Measurements from ENCODE around the gene RHEB.

Gene RHEB

DNA sequence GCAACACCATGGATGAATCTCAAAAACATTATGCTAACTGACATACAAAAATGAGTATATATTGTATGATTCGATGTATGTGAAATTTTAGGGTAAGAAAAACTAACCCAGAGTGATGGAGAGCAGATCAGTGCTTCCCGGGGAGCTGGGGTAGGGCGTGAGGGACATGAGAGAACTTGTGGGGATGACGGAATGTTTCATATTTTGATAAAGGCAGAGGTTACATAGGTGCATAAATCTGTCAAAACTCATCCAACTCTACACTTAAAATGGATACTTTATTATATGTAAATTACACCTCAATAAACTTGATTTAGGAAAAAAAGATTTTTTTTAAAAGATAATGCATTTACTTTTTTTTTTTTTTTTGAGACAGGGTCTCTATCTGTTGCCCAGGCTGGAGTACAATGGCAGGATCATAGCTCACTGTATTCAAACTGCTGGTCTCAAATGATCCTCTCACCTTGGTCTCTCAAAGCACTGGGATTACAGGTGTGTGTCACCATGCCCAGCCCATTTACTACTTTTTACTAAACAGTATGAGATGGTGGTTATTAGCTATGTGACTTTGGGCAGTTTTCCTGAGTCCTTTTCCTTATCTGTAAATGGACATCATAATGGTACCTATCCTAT lies 13.7 kb downstream of the RHEB start:
- Histone ChIP-seq H3K4me1 (peaks cover 20% of the 10 kb centered on the region; the same call in 1 of the 2 replicates), H3K27me3 (no peaks in the 10 kb centered on the region), H3K4me3 (no peak overlapping the region), H3K36me3 (peaks cover 83% of the 10 kb centered on the region), H4K20me1 (peaks cover 100% of the 10 kb centered on the region), H3K9ac (no peak overlapping the region), H3K4me2 (no peak overlapping the region), H3K9me3 (peaks cover 77% of the 10 kb centered on the region), H3K27ac (no peak overlapping the region)
- TF ChIP-seq Cebpa-rat (IDR thresholded peaks at IDR 0.05) = no peak

DNA sequence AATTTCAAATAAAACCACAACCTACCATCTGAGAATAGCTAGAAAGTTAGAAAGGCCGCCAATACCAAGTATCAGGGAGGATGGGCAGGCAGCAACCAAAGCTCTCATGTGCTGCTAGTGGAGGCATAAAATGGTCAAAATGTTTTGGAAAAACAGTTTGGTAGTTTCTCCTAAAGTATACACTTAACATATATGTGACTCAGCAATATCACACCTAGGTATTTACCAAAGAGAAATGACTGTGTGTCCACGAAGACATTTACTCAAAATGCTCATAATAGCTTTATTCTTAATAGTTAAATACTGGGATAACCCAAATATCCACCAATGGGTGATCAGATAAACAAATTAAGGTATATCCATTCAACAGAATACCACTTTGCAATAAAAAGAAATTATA lies 14.3 kb downstream of the RHEB start:
- H3K9me3 ChIP-seq = peaks cover 76% of the 10 kb centered on the region
- H3K36me3 ChIP-seq = peaks cover 81% of the 10 kb centered on the region
- H3K27me3 ChIP-seq = no peaks in the 10 kb centered on the region
- no peak overlapping the region for H3K4me3 ChIP-seq
- H3K4me2 ChIP-seq = no peak overlapping the region
- H3K4me1 ChIP-seq = peaks cover 20% of the 10 kb centered on the region; the same call in 1 of the 2 replicates
- H4K20me1 ChIP-seq = peaks cover 100% of the 10 kb centered on the region
- no peak for TF ChIP-seq Cebpa-rat (IDR thresholded peaks at IDR 0.05)
- H3K27ac ChIP-seq = no peak overlapping the region
- no peak overlapping the region for H3K9ac ChIP-seq

DNA sequence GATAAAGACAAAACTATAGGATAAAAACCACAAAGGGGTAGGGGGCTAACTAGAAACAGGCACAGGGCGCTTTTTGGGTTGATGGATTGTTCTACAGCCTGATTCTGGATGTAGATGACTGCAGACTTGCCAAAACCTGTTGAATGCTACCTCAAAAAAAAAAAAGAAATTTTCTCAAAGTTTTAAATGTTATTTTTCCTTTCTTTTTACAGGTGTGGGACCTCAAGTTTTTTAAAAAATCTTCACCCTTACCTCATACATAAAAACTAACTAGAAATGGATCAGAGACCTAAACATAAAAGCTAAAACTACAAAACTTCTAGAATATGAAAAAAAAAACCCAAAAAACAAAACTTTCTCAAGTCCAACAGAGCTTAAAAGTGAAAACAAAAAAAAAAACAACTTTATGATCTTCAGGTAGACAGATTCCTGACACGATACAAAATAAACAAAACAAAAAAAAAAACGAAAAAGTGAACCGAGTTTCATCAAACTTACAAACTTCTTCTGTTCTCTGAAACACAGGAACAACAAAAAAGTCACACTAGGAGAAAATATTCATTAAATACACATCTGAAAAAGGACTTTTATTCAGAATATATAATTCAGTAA lies 14.9 kb downstream of the RHEB start:
- H3K4me1 ChIP-seq = peaks cover 20% of the 10 kb centered on the region; the same call in 1 of the 2 replicates
- H3K4me2 ChIP-seq = no peak overlapping the region
- TF ChIP-seq Cebpa-rat (IDR thresholded peaks at IDR 0.05) = no peak
- no peak overlapping the region for H3K4me3 ChIP-seq
- H3K9ac ChIP-seq = no peak overlapping the region
- H3K9me3 ChIP-seq = peaks cover 73% of the 10 kb centered on the region
- H3K27ac ChIP-seq = no peak overlapping the region
- peaks cover 78% of the 10 kb centered on the region for H3K36me3 ChIP-seq
- H4K20me1 ChIP-seq = peaks cover 100% of the 10 kb centered on the region
- no peaks in the 10 kb centered on the region for H3K27me3 ChIP-seq

DNA sequence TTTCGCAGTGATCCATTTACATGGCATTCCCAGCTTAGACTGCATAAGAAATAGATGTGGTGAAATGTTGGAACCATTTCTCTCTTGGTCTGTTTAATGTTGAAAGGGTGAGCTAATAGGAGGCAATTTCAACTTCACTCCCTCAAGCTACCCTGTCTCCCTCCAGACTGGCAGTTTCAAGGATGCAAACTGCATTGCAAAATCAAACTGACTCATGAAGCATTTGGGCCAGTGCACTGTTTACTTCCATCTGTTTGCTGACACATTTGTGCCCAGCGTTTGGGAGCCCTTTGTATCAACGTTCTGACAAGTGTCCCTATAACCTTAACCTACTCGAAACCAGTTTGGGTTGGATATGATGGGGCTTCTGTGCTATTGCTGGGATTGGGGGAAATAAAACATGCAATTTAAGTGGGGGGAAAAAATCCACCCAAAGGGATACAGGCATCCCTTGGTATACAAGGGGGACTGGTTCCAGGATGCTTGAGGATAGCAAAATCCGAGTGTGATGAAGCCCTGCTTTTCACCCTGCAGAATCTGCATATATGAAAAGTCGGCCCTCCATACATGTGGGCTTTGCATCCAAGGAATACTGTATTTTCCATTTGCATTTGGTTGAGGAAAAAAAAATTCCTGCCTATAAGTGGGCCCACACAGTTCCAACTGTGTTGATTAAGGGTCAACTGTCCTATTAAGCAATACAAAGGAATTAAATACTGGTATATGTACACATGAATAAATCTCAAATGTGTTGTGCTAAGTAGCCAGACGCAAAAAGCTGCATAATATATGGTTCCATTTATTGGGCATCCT lies 15.6 kb downstream of the RHEB start:
- H3K9me3 ChIP-seq = peaks cover 68% of the 10 kb centered on the region
- H3K36me3 ChIP-seq = peaks cover 78% of the 10 kb centered on the region
- H3K4me1 ChIP-seq = peaks cover 15% of the 10 kb centered on the region; the same call in 1 of the 2 replicates
- H3K27ac ChIP-seq = no peak overlapping the region
- TF ChIP-seq Cebpa-rat (IDR thresholded peaks at IDR 0.05) = no peak
- H4K20me1 ChIP-seq = peaks cover 100% of the 10 kb centered on the region
- H3K9ac ChIP-seq = no peak overlapping the region
- no peak overlapping the region for H3K4me3 ChIP-seq
- H3K27me3 ChIP-seq = no peaks in the 10 kb centered on the region
- H3K4me2 ChIP-seq = no peak overlapping the region

DNA sequence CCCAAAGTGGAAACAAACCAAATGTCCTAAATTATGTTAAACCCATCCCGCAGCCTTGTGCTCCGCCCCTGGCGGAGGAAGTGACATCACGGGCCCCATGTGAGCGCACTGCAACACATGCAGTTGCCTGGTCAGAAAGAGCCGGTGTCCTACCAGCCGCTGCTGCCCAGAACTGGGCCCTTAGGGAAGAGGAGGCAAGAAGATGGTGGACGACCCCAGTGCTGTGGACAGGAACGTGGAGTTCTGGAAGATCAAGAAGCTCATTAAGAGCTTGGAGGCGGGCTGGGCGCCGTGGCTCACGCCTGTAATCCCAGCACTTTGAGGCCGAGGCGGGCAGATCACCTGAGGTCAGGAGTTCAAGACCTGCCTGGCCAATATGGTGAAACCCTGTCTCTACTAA lies 18.0 kb downstream of the RHEB start:
- Histone ChIP-seq H3K9ac (no peak overlapping the region), H3K27ac (no peak overlapping the region), H3K27me3 (no peaks in the 10 kb centered on the region), H3K4me1 (no peaks in the 10 kb centered on the region), H3K36me3 (peaks cover 79% of the 10 kb centered on the region), H3K9me3 (peaks cover 68% of the 10 kb centered on the region), H3K4me2 (no peak overlapping the region), H3K4me3 (no peak overlapping the region), H4K20me1 (peaks cover 100% of the 10 kb centered on the region)
- no peak for TF ChIP-seq Cebpa-rat (IDR thresholded peaks at IDR 0.05)

DNA sequence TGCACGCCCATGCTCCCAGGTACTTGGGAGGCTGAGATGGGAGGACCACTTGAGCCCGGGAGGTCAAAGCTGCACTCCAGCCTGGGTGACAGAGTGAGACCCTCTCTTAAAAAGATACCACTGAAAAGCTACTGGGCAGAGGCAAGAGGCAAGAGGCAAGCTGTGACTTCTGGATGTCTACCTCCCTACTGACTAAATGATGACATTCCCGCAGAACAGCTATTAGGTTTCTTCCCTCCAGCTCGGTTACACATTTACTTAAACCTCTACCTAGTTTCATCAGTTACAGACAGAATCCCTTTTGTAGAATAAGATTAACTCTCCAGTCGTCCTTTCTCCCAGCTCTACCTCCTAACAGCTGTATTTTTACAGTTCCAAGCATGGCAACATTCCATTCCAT lies 21.2 kb downstream of the RHEB start:
- Histone ChIP-seq H3K4me2 (no peak overlapping the region), H3K27ac (no peak overlapping the region), H3K27me3 (no peaks in the 10 kb centered on the region), H3K9ac (no peak overlapping the region), H4K20me1 (peaks cover 100% of the 10 kb centered on the region), H3K36me3 (peaks cover 72% of the 10 kb centered on the region), H3K4me1 (peaks cover 17% of the 10 kb centered on the region), H3K9me3 (peaks cover 40% of the 10 kb centered on the region), H3K4me3 (no peak overlapping the region)
- TF ChIP-seq Cebpa-rat (IDR thresholded peaks at IDR 0.05) = no peak

DNA sequence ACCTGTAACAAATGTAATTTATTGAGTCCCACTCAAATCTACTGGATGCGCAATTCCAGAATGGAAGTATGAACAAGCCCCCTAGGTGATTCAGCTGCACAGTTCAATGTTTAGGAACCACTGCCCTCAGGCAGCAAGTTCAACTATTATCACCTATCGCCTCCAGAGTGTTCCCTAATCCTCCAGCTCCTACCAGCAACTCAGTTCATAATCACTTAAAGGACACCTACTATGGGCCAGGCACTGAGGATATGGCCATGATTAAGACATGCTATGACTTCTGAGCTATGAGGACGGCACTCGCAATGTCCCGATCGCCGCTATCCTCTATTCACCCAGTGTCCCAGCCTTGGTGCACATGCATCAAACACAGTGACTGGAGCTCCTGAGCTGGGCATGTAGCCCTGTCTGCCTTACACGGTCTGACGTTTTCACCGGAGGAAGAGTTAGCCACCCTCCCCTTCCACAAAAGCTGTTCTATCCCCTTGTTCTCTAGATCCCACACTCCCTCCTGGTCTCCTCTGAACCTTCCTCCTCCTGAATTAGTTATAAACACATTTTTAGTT lies 22.3 kb downstream of the RHEB start:
- TF ChIP-seq Cebpa-rat (IDR thresholded peaks at IDR 0.05) = no peak
- no peak overlapping the region for H3K4me3 ChIP-seq
- H3K4me1 ChIP-seq = peaks cover 17% of the 10 kb centered on the region
- no peaks in the 10 kb centered on the region for H3K27me3 ChIP-seq
- peaks cover 63% of the 10 kb centered on the region for H3K36me3 ChIP-seq
- H3K9ac ChIP-seq = no peak overlapping the region
- peaks cover 100% of the 10 kb centered on the region for H4K20me1 ChIP-seq
- no peak overlapping the region for H3K4me2 ChIP-seq
- H3K27ac ChIP-seq = no peak overlapping the region
- peaks cover 33% of the 10 kb centered on the region for H3K9me3 ChIP-seq

DNA sequence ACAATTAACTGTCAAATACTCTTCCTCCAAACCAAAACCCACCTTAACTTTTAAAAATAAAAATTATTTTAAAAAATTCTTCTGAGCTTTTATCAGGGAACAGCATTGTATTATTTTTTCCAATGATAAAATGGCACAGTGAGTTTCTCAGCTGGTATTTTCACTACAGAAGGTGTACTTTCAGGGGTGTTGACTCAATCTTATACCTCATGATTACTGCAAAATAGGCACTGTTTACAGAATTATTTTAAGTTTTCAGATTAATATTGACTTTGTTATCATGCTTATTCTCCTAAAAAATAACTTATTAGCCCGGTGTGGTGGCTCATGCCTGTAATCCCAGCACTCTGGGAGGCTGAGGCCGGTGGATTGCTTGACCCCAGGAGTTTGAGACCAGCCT lies 24.3 kb downstream of the RHEB start:
- Histone ChIP-seq H4K20me1 (peaks cover 100% of the 10 kb centered on the region), H3K4me3 (no peak overlapping the region), H3K27me3 (no peaks in the 10 kb centered on the region), H3K4me1 (peaks cover 17% of the 10 kb centered on the region), H3K9me3 (peaks cover 17% of the 10 kb centered on the region; the same call in 1 of the 2 replicates), H3K4me2 (no peak overlapping the region; the same call in 1 of the 2 replicates), H3K36me3 (peaks cover 66% of the 10 kb centered on the region), H3K27ac (no peak overlapping the region), H3K9ac (no peak overlapping the region)
- TF ChIP-seq Cebpa-rat (IDR thresholded peaks at IDR 0.05) = no peak

DNA sequence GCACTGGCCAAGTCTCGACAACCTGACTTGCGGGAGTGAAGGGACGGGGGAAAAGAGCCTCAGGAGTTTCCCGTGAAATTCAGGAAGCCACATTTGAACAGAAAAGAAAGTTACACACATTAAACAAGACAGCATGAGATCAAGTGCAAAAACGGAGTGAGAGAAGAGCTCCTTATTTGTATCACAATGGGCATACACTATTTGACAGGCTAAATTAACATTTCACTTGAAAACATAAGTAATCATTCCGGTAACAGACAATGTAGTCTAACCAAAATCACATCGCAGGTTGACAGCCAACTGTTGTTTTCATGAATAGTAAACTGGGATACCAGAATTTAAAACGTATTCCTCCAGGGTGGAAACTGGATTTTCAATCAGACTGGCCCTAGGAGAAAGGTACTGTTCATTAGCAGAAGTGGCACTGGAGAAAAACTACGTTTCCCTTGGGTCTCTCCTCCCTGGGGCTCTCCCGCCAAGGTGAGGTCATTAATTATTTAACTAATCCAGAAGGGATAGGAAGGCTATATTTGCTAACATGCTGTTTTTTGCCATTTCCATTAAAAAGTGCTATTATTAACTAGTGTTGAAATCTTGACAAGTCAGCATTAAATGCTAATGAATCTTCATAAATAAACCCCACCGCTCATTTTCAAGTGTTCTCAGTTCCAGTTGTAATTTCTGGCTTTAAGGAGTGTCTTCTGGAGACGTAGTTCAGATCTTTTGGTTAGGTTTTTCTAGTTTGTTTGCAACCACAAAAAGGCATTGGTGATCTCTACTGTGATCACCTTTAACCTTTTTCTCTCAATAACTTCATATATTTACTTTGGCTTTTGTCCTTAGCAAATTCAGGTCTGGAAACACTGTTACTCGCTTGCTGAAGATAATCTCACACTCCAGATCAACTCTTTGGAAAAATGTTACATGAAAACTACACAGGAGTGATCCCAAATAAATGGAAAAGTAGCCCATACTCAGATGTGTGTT lies 25.1 kb downstream of the RHEB start:
- TF ChIP-seq Cebpa-rat (IDR thresholded peaks at IDR 0.05) = no peak
- no peak overlapping the region for H3K4me3 ChIP-seq
- no peak overlapping the region for H3K27ac ChIP-seq
- peaks cover 12% of the 10 kb centered on the region; the same call in 1 of the 2 replicates for H3K9me3 ChIP-seq
- H3K27me3 ChIP-seq = no peaks in the 10 kb centered on the region
- peaks cover 100% of the 10 kb centered on the region for H4K20me1 ChIP-seq
- no peak overlapping the region for H3K4me2 ChIP-seq
- peaks cover 69% of the 10 kb centered on the region for H3K36me3 ChIP-seq
- peaks cover 17% of the 10 kb centered on the region for H3K4me1 ChIP-seq
- no peak overlapping the region for H3K9ac ChIP-seq

Data from BLaER1 (cell line).